Stimulated activated CD4-positive, alpha-beta T cell treated with anti-CD3 and anti-CD28 coated beads, Interleukin-1b, Interleukin-23, amount 100 ng/mL, for 4 hours (primary cell): ENCODE measurements around the gene FERMT3.
"Not testable (repeated sequence)": the region's sequence is repeated elsewhere in the genome, so short reads cannot be mapped to it uniquely, and the experiment has no call there.

Source experiments
- DNase-seq, 2 donors: peaks; one replicate each; pipeline ENCODE4 v3.0.0-alpha.2; 2020; ENCODE audit warnings: low read depth in 2 of 2

FERMT3 gene

GRCh38 chr11:64235437-64236161 is 29.1 kb downstream of the FERMT3 start:
- DNase-seq = no peak

GRCh38 chr11:64237484-64237951 is 31.0 kb downstream of the FERMT3 start:
- DNase-seq = no peak

DNA sequence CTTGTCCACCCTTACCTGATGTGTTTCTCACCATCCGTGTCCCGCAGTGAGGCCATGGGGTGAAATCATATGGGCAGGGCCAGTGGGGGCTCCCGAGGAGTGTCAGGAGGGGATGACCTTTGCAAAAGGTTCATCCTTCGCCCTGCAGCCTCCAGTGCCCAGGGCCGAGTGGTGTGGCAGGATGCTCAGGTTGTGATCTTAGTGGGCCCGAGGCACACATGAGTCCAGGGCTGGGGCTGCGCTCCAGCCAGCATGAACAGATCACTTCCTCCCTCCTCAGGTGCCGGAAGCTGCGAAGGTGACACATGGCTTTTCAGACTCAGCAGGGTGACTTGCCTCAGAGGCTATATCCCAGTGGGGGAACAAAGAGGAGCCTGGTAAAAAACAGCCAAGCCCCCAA is 31.6 kb downstream of the FERMT3 start:
- no peak for DNase-seq

DNA sequence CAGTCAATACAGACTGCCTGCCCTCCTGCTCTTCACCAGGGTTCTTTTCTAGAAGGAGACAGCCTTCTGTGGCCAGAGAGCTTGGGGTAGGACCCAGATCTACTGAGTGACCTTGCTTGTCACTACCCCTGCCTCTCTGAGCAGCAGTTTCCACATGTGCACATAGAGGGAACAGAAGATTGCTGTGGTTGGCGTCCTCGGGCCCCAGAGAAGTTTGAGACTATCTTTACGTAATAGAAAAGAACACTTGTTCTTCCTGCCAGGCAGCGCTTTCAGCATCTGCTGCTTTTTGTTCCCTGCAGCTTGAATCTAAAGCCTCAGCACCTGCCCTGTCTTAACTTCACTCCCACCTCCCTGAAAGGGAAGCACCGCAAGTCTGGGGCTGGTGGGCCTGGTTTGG is 32.5 kb downstream of the FERMT3 start:
- no peak for DNase-seq

GRCh38 chr11:64239662-64240434 is 33.3 kb downstream of the FERMT3 start:
- no peak for DNase-seq

GRCh38 chr11:64240435-64241240 is 34.1 kb downstream of the FERMT3 start, which contains the start of gene FKBP2:
Gene FKBP2, plus strand, starts transcription at chr11:64241095. Its CDS starts 1,293 bp downstream, at chr11:64242388.
- peak; percentile 96 to 98 for DNase-seq

DNA sequence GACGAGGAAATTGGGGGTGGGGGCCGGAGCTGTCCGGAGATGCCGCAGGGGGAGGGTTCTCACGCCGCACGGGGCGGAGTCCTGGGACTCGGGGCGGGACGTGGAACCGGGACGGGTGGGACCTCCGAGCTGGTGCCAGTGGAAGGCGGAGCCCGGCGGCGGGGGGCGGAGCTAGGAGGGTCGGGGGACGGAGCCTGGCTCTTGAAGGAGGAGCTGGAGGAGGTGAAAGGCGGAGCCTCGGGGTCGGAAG is 34.6 kb downstream of the FERMT3 start:
- peak; percentile 100 for DNase-seq

DNA sequence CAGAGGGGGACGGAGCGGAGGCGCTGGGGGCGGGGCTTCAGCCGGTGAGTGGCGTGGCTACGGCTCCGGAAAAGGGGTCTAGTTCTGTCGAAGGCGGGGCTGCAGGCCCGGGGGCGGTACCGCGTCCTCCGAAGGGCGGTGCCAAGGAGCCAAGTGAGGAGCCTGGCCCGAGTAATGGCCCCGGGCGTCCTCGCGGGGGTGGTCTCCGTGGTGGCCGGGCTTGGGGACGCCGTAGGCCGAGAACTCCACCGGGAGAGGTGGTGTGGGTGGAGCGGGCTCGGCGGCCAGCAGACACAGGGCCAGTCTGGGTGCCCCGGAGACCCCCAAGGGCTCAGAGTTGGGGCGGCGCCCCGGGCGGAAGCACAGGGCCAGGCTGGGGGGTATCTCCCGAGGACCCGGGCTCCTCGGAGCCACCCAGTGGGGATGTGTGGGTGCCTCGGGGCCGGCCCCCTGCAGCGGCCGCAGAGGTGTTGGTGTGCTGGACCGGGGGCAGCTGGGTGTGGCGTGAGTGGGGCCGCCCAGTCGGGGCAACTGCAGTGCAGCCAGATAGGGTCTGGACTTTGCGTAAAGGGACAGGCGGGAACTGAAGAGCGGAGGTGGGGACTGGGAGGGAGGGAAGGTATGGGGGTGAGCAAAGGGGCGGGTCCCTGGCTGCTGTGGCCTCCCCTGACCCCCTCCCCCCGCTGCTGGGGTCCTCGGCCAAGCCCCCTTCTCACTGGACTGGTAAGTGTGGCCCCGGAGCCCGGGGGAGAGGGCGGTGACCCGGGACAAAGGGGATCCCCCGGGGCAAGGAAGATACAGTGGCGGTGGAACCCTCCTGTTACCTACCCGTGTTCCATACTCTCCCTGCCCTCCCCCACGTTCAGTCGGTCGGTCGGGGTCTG is 35.2 kb downstream of the FERMT3 start:
- no peak for DNase-seq

DNA sequence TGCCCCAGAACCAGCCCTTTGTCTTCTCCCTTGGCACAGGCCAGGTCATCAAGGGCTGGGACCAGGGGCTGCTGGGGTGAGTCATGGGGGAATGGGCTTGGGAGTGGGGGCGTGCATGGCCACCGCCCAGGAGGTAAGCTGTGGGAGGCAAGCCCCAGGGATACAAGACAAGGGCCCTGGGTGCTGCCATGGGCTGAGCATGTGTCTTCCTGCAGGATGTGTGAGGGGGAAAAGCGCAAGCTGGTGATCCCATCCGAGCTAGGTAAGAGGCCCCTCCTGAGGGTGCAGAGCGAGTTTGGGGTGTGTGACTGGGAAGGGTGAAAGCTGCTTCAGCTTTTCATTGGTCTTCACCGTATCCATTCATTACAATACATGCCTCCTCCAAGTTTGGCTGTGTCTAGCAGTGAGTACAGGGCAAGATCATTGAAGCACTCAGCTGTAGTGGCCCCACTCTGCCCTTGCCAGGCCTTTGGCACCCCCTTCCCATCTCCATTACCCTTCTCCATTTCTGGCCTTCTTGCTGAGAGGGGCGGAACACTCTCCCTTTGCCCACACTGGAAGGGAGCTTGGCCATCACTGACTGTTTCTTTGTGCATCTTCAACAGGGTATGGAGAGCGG is 36.8 kb downstream of the FERMT3 start:
- no peak for DNase-seq

DNA sequence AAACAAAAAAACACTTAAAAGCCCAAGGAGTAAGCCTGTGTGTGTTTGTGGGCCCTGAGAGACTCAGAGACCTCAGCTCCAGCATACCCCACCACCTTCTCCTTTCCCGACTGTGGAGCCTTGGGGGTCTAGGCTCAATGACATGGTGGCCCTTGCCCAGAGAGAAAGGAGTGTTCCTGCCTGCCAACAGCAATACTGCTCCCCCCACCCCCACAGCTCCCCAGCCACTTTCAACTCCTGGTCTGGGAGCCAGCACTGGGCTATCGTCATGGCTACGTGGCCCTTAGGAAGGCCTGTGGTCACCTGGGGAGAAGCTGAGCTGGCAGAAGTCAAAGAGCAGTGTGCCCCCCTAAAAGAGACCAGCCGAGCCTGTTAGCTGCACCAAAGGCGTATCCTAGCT is 37.6 kb downstream of the FERMT3 start:
- DNase-seq = no peak

- DNase-seq = no peak
These were observed 38.4 kb downstream of the FERMT3 start for GRCh38 chr11:64244966-64245365.

GRCh38 chr11:64245401-64245796 is 38.9 kb downstream of the FERMT3 start:
- no peak for DNase-seq

- peak; percentile 71 to 75 for DNase-seq
These were observed 39.5 kb downstream of the FERMT3 start for GRCh38 chr11:64245797-64246620.

DNA sequence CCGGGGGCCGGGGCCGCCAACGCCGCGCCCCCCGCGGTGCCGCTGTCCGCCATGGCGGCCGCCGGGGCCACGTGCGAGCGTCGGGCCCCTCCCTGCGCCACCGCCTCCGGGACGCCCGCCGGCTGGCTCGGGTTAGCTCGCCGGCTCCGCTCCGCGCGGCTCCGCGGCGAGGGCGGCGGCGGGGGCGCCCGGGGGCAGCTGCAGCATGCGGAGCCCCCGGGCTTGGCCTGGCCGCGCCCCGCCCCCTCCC is 40.0 kb downstream of the FERMT3 start:
- DNase-seq = not testable (repeated sequence)

DNA sequence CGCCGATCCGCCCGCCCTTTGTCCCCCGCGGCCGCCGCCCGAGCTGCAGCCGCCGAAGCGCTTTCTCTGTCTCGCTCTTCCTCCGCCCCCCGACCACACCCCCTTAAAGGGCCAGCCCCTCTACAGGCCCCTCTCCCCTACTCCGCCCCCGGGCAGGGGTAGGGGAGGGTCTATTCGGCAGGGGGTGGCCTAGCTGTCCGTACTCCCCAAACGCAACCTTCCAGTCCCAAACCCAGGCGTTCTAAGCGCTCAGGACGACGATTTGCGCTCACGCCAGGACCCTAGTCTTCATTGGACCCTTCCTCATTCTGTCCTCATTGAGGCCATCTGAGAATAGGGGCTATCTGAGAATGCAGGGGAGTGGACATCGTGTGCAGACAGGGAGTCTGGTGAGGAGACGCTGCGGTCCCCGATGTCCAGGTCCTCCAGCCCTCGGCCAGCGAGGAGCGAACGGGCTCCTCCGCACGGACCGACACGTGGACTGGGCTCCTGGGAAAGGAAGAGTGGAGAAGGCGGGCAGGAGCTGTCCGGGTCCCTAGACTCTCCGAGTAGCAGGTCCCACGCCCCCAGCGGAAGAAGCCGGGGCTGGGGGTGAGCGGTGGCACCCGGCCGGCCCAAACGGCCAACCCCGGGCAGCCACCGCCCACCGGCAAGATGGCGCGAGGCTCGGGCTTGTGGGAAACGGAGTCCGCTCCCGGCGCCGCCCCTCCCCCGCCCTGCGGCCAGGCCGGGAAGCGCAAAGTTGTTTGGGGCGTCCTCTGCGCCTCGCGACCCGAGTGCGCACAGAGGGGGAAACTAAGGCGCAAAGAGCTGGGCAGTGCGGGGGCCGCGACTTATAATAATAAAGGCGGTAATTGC is 40.6 kb downstream of the FERMT3 start, which contains the start of gene PPP1R14B:
Gene PPP1R14B, minus strand, starts transcription at position 73 of the 858 bp plus-strand sequence. CDS start 270 bp downstream, outside the sequence.
- peak; percentile 72 to 85 for DNase-seq

DNA sequence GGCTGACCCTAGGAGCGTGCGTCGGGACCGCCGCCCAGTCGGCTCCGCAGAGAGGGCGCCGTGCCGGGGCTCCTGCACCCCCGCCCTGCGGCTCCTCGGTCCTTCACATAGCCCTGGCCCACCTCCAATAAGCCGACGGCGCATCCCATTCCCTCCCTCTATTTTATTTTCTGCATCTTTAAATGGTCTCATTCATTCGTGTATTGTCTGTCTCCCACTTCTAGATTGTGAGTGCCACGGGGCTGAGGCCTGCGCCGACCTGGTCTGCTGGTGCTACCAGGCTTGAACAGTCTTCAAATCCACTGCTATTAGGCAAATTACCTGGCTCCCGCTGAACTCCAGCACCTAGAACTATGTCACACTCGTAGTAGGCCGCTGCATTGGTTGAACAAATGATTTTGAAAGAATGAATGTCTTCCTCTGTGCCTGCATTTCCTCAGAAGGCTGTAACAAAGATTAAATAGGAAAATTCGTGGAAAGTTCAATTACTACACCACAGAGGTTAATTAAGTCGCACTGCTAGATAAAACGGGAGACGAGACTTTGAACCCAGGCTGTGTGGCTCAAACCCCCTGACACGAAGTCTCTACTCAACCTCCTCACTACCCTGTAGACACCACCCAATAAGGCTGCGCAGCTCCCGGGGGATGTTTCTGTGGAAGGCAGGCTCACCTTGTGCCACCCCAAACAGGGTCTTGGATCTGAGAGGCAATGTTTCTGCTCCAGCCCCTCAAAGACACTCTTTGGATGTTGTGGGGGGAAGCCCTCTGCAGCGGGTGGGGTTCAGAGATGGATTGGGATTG is 41.4 kb downstream of the FERMT3 start:
- DNase-seq = no peak

GRCh38 chr11:64248578-64248977 is 42.1 kb downstream of the FERMT3 start:
- no peak for DNase-seq

GRCh38 chr11:64249038-64249437 is 42.5 kb downstream of the FERMT3 start:
- no peak for DNase-seq
